GM12878 (cell line): ENCODE results near the gene GIPC1. TPM values are rescaled to one million over a fixed set of nuclear protein-coding genes. Genes with fewer than 3 reads are reported as not detected.

Source experiments
- ATF3 ChIP-seq: IDR thresholded peaks from 2 replicates; pipeline ENCODE4 v1.6.1; 2011; ENCODE audit warnings: low read depth, mild to moderate bottlenecking, low read length, moderate library complexity, borderline replicate concordance; ENCODE audit errors: extremely low read depth
- ATF7 ChIP-seq: fragments of 450-650 bp; IDR thresholded peaks from 2 replicates; pipeline ENCODE4 v1.6.1; 2016; ENCODE audit warnings: low read depth, mild to moderate bottlenecking
- EED ChIP-seq: sonication (generic); IDR thresholded peaks from 2 replicates; pipeline ENCODE4 v1.6.1; 2016; ENCODE audit warnings: antibody characterized with exemption, low read depth
- EGR1 ChIP-seq, 2 experiments: IDR thresholded peaks; 1 replicate in 1 of 2; 2 replicates in 1 of 2; pipeline ENCODE4 v1.6.1; 2011 to 2012; ENCODE audit warnings: low read depth in 2 of 2, low read length in 2 of 2, borderline replicate concordance in 1 of 2, mild to moderate bottlenecking in 1 of 2, moderate library complexity in 1 of 2
- MYB ChIP-seq: fragments of 150-350 bp; IDR thresholded peaks from 2 replicates; pipeline ENCODE4 v1.6.1; 2014; ENCODE audit warnings: mild to moderate bottlenecking, low read depth, low read length, borderline replicate concordance
- NR2C2 ChIP-seq: IDR thresholded peaks from 2 replicates; pipeline ENCODE4 v1.6.1; 2011; ENCODE audit warnings: borderline replicate concordance, low read depth; ENCODE audit not compliant: control insufficient read depth, insufficient read length
- PRDM15 ChIP-seq: fragments of 450-650 bp; formaldehyde crosslinking; IDR thresholded peaks from 2 replicates; pipeline ENCODE4 v1.4.0; 2020; ENCODE audit warnings: mild to moderate bottlenecking, moderate library complexity
- RELA ChIP-seq: fragments of 450-650 bp; IDR thresholded peaks from 2 replicates; pipeline ENCODE4 v1.8.0; 2014; ENCODE audit warnings: borderline replicate concordance; ENCODE audit not compliant: partially characterized antibody
- SIN3A ChIP-seq: IDR thresholded peaks from 2 replicates; pipeline ENCODE4 v1.6.1; 2012; ENCODE audit warnings: low read depth, low read length, improper control_type of control experiment
- SUZ12 ChIP-seq: fragments of 200-600 bp; sonication (generic); IDR thresholded peaks from one replicate; pipeline ENCODE4 v1.6.1; 2018; ENCODE audit warnings: antibody characterized with exemption, mild to moderate bottlenecking; ENCODE audit not compliant: unreplicated experiment
- TBL1XR1 ChIP-seq: IDR thresholded peaks from 2 replicates; pipeline ENCODE4 v1.6.1; 2012; ENCODE audit warnings: low read depth, low read length, improper control_type of control experiment
- WRNIP1 ChIP-seq: IDR thresholded peaks from 2 replicates; pipeline ENCODE4 v1.6.1; 2011; ENCODE audit warnings: low read depth, low read length, improper control_type of control experiment, borderline replicate concordance
- ZBTB11 ChIP-seq: fragments of 450-650 bp; formaldehyde crosslinking; IDR thresholded peaks from 2 replicates; pipeline ENCODE4 v1.5.0; 2022; ENCODE audit warnings: mild to moderate bottlenecking, missing genetic modification characterization
- ZNF384 ChIP-seq: IDR thresholded peaks from 2 replicates; pipeline ENCODE4 v1.6.1; 2012; ENCODE audit warnings: low read depth, mild to moderate bottlenecking, low read length, improper control_type of control experiment, borderline replicate concordance
- ZNF592 ChIP-seq: fragments of 450-650 bp; IDR thresholded peaks from 2 replicates; pipeline ENCODE4 v1.6.1; 2017; ENCODE audit warnings: mild to moderate bottlenecking, moderate library complexity
- polyA plus RNA-seq, 11 experiments: library from polyadenylated mRNA; depleted of rRNA in 4 of 11; unstranded in 6 of 11; stranded (reverse) in 5 of 11; fragments of >200 nt; fragmentation: Nextera tagmentation in 4 of 11; fragmentation: Illumina TruSeq in 1 of 11; extraction: Ambion mirVana in 4 of 11; extraction: Trizol in 1 of 11; gene quantifications; 1 replicate in 1 of 11; 2 replicates in 10 of 11; pipeline versions ENCODE4 v1.2.1 to v1.2.3, GENCODE V29; 2011 to 2016; ENCODE audit warnings: inconsistent platforms in 2 of 11, missing spikeins in 2 of 11, low read depth in 1 of 11
- total RNA-seq, 4 experiments: library from RNA; depleted of rRNA in 3 of 4; stranded (reverse); fragments of >200 nt in 3 of 4; fragmentation: Illumina TruSeq in 1 of 4; extraction: Trizol in 1 of 4; gene quantifications; 2 replicates each; pipeline versions ENCODE4 v1.2.1 to v1.2.3, GENCODE V29; 2013 to 2021

The GIPC1 gene
- total and polyA plus RNA-seq, 10 of the 15 experiments (the other 5 are each of a cell fraction or from before 2014, with no cell fraction given): 0.47 to 24.1 (median 13.6) TPM

GRCh38 chr19:14496029-14496833 lies at the start of gene GIPC1 (continued):
- TF ChIP-seq ZNF592 (no peak), PRDM15 (no peak), ATF3 (no peak), MYB (no peak), SIN3A (no peak), SUZ12 (no peak), ZBTB11 (CRISPR knock-in tag) (no peak), EGR1 (IDR thresholded peaks at IDR 0.05; ENCODE audit: borderline replicate concordance in 1 of 2, low read depth in 2 of 2, low read length in 2 of 2) (no peak), ATF7 (no peak), TBL1XR1 (no peak), WRNIP1 (no peak), NR2C2 (no peak), EED (peak; percentile 46), ZNF384 (no peak), RELA (no peak)
